K562 (cell line): ENCODE results near the gene GDF2. TPM values are rescaled to one million over a fixed set of nuclear protein-coding genes. Genes with fewer than 3 reads are reported as not detected.

Experiments used
- ATAC-seq: fragments of 200-7000 bp; cut with Tn5 transposase; 3 replicates; pipeline ENCODE4 v1.9.1; 2020; ENCODE audit warnings: moderate library complexity
- BruUV-seq: library from RNA; stranded (reverse); fragments of 400-500 nt; replicated peaks from 2 replicates; lab custom pipeline; 2021; lab: Mats Ljungman, UMichigan
- CTCF ChIA-PET: fragments of 300-600 bp; formaldehyde crosslinking; extraction: SDS; loops from one replicate; lab custom pipeline; 2021; ENCODE audit warnings: low intra/inter-chr PET ratio; lab: Yijun Ruan, JAX
- POLR2A ChIA-PET: fragments of 300-600, 350-650 bp; sonication (Branson Sonifier 250); formaldehyde crosslinking; extraction: SDS; loops from one replicate; lab custom pipeline; 2021; ENCODE audit warnings: antibody characterized with exemption, inconsistent platforms; lab: Yijun Ruan, JAX
- DNase-seq, 4 experiments: peaks; one replicate each; pipeline versions ENCODE4 v3.0.0 to v3.0.0-alpha.2; 2011 to 2018; ENCODE audit warnings: low spot score in 3 of 4, mixed read lengths in 3 of 4; ENCODE audit errors: extremely low read depth in 1 of 4
- FAIRE-seq: peaks from 2 replicates; lab custom pipeline; 2011; peaks lifted over from hg19 to GRCh38; lab: Jason Lieb, UNC
- H2AFZ ChIP-seq: 2 replicates; pipeline ENCODE4 v1.6.0; 2011; ENCODE audit warnings: low read depth, low read length, control low read depth, inconsistent platforms
- H3K27ac ChIP-seq: fragments of 200-600 bp; 3 replicates; pipeline ENCODE4 v1.8.0; 2011; ENCODE audit warnings: low read depth, mild to moderate bottlenecking, control low read depth, inconsistent platforms, low read length, moderate library complexity, mixed read lengths; ENCODE audit errors: extremely low read depth
- H3K27me3 ChIP-seq, 2 experiments: fragments of 300-600 bp in 1 of 2; 2 replicates in 1 of 2; 3 replicates in 1 of 2; pipeline versions ENCODE4 v1.6.0 to v1.8.0; 2011; ENCODE audit warnings: inconsistent platforms in 2 of 2, low read length in 2 of 2, mild to moderate bottlenecking in 1 of 2, mixed read lengths in 1 of 2, moderate library complexity in 1 of 2; ENCODE audit not compliant: control insufficient read depth in 2 of 2, insufficient read depth in 2 of 2
- H3K36me3 ChIP-seq: fragments of 300-600 bp; 3 replicates; pipeline ENCODE4 v1.8.0; 2011; ENCODE audit warnings: mild to moderate bottlenecking, low read length, inconsistent platforms; ENCODE audit not compliant: control insufficient read depth, insufficient read depth
- H3K4me1 ChIP-seq, 2 experiments: fragments of 200-600 bp in 1 of 2; replicated peaks in 1 of 2; 2 replicates in 1 of 2; 3 replicates in 1 of 2; pipeline versions ENCODE4 v1.5.1 to v1.8.0; 2011; ENCODE audit warnings: inconsistent platforms in 2 of 2, low read length in 2 of 2, mild to moderate bottlenecking in 1 of 2, mixed read lengths in 1 of 2, moderate library complexity in 1 of 2; ENCODE audit not compliant: control insufficient read depth in 2 of 2, insufficient read depth in 2 of 2
- H3K4me2 ChIP-seq: 2 replicates; pipeline ENCODE4 v1.6.1; 2011; ENCODE audit warnings: low read length, control low read depth, inconsistent platforms, mixed read lengths; ENCODE audit not compliant: insufficient read depth
- H3K4me3 ChIP-seq: fragments of 200-600 bp; sonication (generic), shearing (Covaris generic); 2 replicates; pipeline ENCODE4 v1.5.1; 2016; ENCODE audit warnings: control low read depth, inconsistent platforms
- H3K79me2 ChIP-seq: fragments of 200-600 bp; 3 replicates; pipeline ENCODE4 v1.8.0; 2011; ENCODE audit warnings: low read length, inconsistent platforms; ENCODE audit not compliant: control insufficient read depth, insufficient read depth
- H3K9ac ChIP-seq, 2 experiments: 2 replicates each; pipeline versions ENCODE4 v1.6.0 to v1.6.1; 2011; ENCODE audit warnings: low read depth in 2 of 2, low read length in 2 of 2, control low read depth in 1 of 2, inconsistent platforms in 1 of 2, mild to moderate bottlenecking in 1 of 2, mixed read lengths in 1 of 2; ENCODE audit not compliant: insufficient read depth in 1 of 2
- H3K9me1 ChIP-seq: one replicate; pipeline ENCODE4 v1.6.0; 2011; ENCODE audit warnings: inconsistent platforms, mild to moderate bottlenecking, low read length, moderate library complexity; ENCODE audit not compliant: control insufficient read depth, insufficient read depth
- H3K9me3 ChIP-seq: replicated peaks from 2 replicates; pipeline ENCODE4 v1.5.1; 2011; ENCODE audit warnings: low read depth, low read length, inconsistent platforms; ENCODE audit not compliant: control insufficient read depth, insufficient read depth
- H4K20me1 ChIP-seq: replicated peaks from 2 replicates; pipeline ENCODE4 v1.6.1; 2011; ENCODE audit warnings: low read length, inconsistent platforms, mixed read lengths; ENCODE audit not compliant: control insufficient read depth, insufficient read depth
- ARID1B ChIP-seq: fragments of 450-650 bp; IDR thresholded peaks from 2 replicates; pipeline ENCODE4 v1.6.1; 2016; ENCODE audit warnings: antibody characterized with exemption, mild to moderate bottlenecking, inconsistent platforms
- CBX3 ChIP-seq, 2 experiments: IDR thresholded peaks; 1 replicate in 1 of 2; 2 replicates in 1 of 2; pipeline ENCODE4 v1.6.1; 2012; ENCODE audit warnings: inconsistent platforms in 2 of 2, low read length in 2 of 2, borderline replicate concordance in 1 of 2, control low read depth in 1 of 2
- FOXM1 ChIP-seq, 2 experiments: fragments of 450-650 bp in 1 of 2; sonication (generic) in 1 of 2; formaldehyde crosslinking in 1 of 2; IDR thresholded peaks; 2 replicates each; pipeline versions ENCODE4 v1.6.1 to v1.9.0; 2017 to 2022; ENCODE audit warnings: low read depth in 2 of 2, mild to moderate bottlenecking in 2 of 2, missing genetic modification reagents in 1 of 2, moderate library complexity in 1 of 2
- MBD2 ChIP-seq: sonication (generic); IDR thresholded peaks from 2 replicates; pipeline ENCODE4 v1.6.1; 2016; ENCODE audit warnings: low read depth, borderline replicate concordance
- MCM3 ChIP-seq: fragments of 450-650 bp; IDR thresholded peaks from 2 replicates; pipeline ENCODE4 v1.6.1; 2016
- MYBL2 ChIP-seq, 2 experiments: fragments of 450-650 bp in 1 of 2; sonication (generic) in 1 of 2; formaldehyde crosslinking in 1 of 2; IDR thresholded peaks; 2 replicates each; pipeline versions ENCODE4 v1.6.1 to v1.8.1; 2017 to 2022; ENCODE audit warnings: borderline replicate concordance in 1 of 2, inconsistent platforms in 1 of 2, low read depth in 1 of 2, mild to moderate bottlenecking in 1 of 2, missing genetic modification reagents in 1 of 2, moderate library complexity in 1 of 2
- NCOR1 ChIP-seq: fragments of 450-650 bp; IDR thresholded peaks from 2 replicates; pipeline ENCODE4 v1.6.1; 2016; ENCODE audit warnings: mild to moderate bottlenecking, moderate library complexity
- NFYB ChIP-seq: IDR thresholded peaks from 2 replicates; pipeline ENCODE4 v1.6.1; 2011; ENCODE audit warnings: mild to moderate bottlenecking, moderate library complexity; ENCODE audit not compliant: insufficient read length; ENCODE audit errors: extremely low read depth
- PHF8 ChIP-seq: fragments of 200-600 bp; sonication (generic); IDR thresholded peaks from 2 replicates; pipeline ENCODE4 v1.6.1; 2012; ENCODE audit warnings: mixed run types, mild to moderate bottlenecking, inconsistent platforms, low read length, moderate library complexity, borderline replicate concordance
- POLR2AphosphoS2 ChIP-seq: IDR thresholded peaks from 2 replicates; pipeline ENCODE4 v1.6.1; 2012; ENCODE audit warnings: low read length, improper control_type of control experiment
- PTBP1 ChIP-seq: fragments of 200-400 bp; formaldehyde crosslinking; IDR thresholded peaks from 2 replicates; pipeline ENCODE4 v1.6.1; 2017; ENCODE audit warnings: low read depth, low read length
- SRF ChIP-seq, 2 experiments: fragments of 250-450, 450-650 bp in 1 of 2; sonication (Bioruptor Pico) in 1 of 2; sonication (generic) in 1 of 2; formaldehyde crosslinking; IDR thresholded peaks; 2 replicates each; pipeline versions ENCODE4 v1.5.0 to v1.5.1; 2020 to 2022; ENCODE audit warnings: mild to moderate bottlenecking in 1 of 2, missing genetic modification reagents in 1 of 2
- STAT5A ChIP-seq: IDR thresholded peaks from 2 replicates; pipeline ENCODE4 v1.6.1; 2012; ENCODE audit warnings: low read length, inconsistent platforms, borderline replicate concordance
- ZNF175 ChIP-seq: fragments of 200-800 bp; sonication (Bioruptor generic); IDR thresholded peaks from 2 replicates; pipeline ENCODE4 v1.6.1; 2016; ENCODE audit warnings: low read depth, mild to moderate bottlenecking, missing genetic modification characterization, missing compliant biosample characterization
- WGBS: fragments of 100-300 bp; shearing (Covaris generic); methylation state at CpG from one replicate; pipeline ENCODE4 v1.1.6; 2016; ENCODE audit warnings: low coverage, mixed read lengths; ENCODE audit not compliant: insufficient coverage; ENCODE audit errors: missing lambda C conversion rate; 5-methylcytosine and 5-hydroxymethylcytosine counted together
- in situ Hi-C: fragments of 300-500 bp; cut with MboI; formaldehyde crosslinking; loops from 4 replicates; pipeline ENCODE4 v1.15.0; 2018; ENCODE audit warnings: inconsistent platforms, mixed read lengths
- intact Hi-C: fragments of 100-400 bp; cut with micrococcal nuclease; formaldehyde crosslinking; loops from 2 replicates; pipeline ENCODE4 v1.14.2; 2022
- polyA plus RNA-seq, 8 experiments: library from polyadenylated mRNA; depleted of rRNA in 4 of 8; stranded (reverse) in 5 of 8; unstranded in 3 of 8; fragments of >200 nt; fragmentation: Nextera tagmentation in 2 of 8; fragmentation: Illumina TruSeq in 1 of 8; extraction: Ambion mirVana in 2 of 8; extraction: Trizol in 1 of 8; gene quantifications; 2 replicates each; pipeline versions ENCODE4 v1.2.1 to v1.2.3, GENCODE V29; 2011 to 2014; ENCODE audit warnings: inconsistent platforms in 1 of 8, missing spikeins in 1 of 8
- total RNA-seq, 7 experiments: library from RNA; depleted of rRNA in 6 of 7; stranded (reverse); fragments of >200 nt in 6 of 7; fragmentation: Illumina TruSeq in 2 of 7; extraction: Trizol in 2 of 7; gene quantifications; 2 replicates each; pipeline versions ENCODE4 v1.2.1 to v1.2.3, GENCODE V29; 2011 to 2021; ENCODE audit warnings: low replicate concordance in 1 of 7
- TF ChIP-seq, protein P1 (sequence below): fragments of 250-450 bp; sonication (Bioruptor Pico); IDR thresholded peaks from 2 replicates; pipeline ENCODE4 v1.5.0; 2020; ENCODE audit warnings: mild to moderate bottlenecking, borderline replicate concordance
- TF ChIP-seq, protein P2 (sequence below): sonication (generic); formaldehyde crosslinking; IDR thresholded peaks from 2 replicates; pipeline ENCODE4 v1.5.0; 2020; ENCODE audit warnings: missing genetic modification reagents
- TF ChIP-seq, protein P3 (sequence below): sonication (generic); formaldehyde crosslinking; IDR thresholded peaks from 2 replicates; pipeline ENCODE4 v1.4.0; 2020; ENCODE audit warnings: mild to moderate bottlenecking, missing genetic modification reagents

GDF2 gene
- total and polyA plus RNA-seq, 9 of the 15 experiments (the other 6 are each of a cell fraction or from before 2014, with no cell fraction given): 0.08 to 0.58 (median 0.27) TPM; not detected in 2

DNA sequence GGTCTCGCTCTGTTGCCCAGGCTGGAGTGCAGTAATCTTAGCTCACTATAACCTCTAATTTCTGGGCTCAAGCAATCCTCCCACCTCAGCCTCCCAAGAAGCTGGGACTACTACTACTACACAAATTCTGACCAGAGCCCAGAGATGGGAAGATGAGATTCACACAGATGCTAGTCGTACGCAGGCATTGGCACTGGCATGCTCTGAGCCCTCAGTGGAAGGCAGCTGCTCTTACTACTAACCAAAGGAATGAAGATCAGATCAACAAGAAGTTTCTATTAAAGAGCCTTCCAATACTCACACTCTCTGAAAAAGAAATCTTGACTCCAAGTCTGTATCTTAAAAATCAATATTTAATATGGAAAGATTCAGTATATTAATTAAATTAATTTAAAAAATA is 10.7 kb downstream of the GDF2 start:
- Histone ChIP-seq H3K4me3 (no peak overlapping the region), H3K27ac (no peak overlapping the region), H3K4me2 (no peak overlapping the region), H3K9ac (no peak overlapping the region), H3K4me1 (peaks cover 24 to 34% of the 10 kb centered on the region in 2 experiments), H3K9me3 (no peaks in the 10 kb centered on the region), H3K9me1 (no peaks in the 10 kb centered on the region), H3K79me2 (no peaks in the 10 kb centered on the region), H2AFZ (no peak overlapping the region), H4K20me1 (no peaks in the 10 kb centered on the region), H3K27me3 (no peaks in the 10 kb centered on the region; a peak in 1 of 5 replicates), H3K36me3 (no peaks in the 10 kb centered on the region)
- DNase-seq (no peak), FAIRE-seq (no peak), ATAC-seq (no peak)
- ChIA-PET CTCF (no interaction called here), POLR2A (interaction anchor here (0.6 to 2.2 kb wide), 2 partner anchors 10 to 43 kb away, joined by 4 to 11 read pairs; no protein-coding TSS in a partner anchor)
- 56% methylated on average over 3 of the region's 3 CpGs for WGBS
- BruUV-seq: no TSS peak
- TF ChIP-seq PTBP1: no peak
- no peak for TF ChIP-seq POLR2AphosphoS2
- TF ChIP-seq, protein P1, sequence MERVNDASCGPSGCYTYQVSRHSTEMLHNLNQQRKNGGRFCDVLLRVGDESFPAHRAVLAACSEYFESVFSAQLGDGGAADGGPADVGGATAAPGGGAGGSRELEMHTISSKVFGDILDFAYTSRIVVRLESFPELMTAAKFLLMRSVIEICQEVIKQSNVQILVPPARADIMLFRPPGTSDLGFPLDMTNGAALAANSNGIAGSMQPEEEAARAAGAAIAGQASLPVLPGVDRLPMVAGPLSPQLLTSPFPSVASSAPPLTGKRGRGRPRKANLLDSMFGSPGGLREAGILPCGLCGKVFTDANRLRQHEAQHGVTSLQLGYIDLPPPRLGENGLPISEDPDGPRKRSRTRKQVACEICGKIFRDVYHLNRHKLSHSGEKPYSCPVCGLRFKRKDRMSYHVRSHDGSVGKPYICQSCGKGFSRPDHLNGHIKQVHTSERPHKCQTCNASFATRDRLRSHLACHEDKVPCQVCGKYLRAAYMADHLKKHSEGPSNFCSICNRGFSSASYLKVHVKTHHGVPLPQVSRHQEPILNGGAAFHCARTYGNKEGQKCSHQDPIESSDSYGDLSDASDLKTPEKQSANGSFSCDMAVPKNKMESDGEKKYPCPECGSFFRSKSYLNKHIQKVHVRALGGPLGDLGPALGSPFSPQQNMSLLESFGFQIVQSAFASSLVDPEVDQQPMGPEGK (CRISPR knock-in tag): no peak
- no peak for TF ChIP-seq MCM3
- TF ChIP-seq MBD2: no peak
- no peak for TF ChIP-seq NCOR1
- TF ChIP-seq, protein P2, sequence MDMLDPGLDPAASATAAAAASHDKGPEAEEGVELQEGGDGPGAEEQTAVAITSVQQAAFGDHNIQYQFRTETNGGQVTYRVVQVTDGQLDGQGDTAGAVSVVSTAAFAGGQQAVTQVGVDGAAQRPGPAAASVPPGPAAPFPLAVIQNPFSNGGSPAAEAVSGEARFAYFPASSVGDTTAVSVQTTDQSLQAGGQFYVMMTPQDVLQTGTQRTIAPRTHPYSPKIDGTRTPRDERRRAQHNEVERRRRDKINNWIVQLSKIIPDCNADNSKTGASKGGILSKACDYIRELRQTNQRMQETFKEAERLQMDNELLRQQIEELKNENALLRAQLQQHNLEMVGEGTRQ (CRISPR knock-in tag): no peak
- TF ChIP-seq FOXM1 (IDR thresholded peaks at IDR 0.05; ENCODE audit: low read depth): no peak
- TF ChIP-seq FOXM1 (CRISPR knock-in tag; IDR thresholded peaks at IDR 0.05; ENCODE audit: low read depth): no peak
- TF ChIP-seq, protein P3, sequence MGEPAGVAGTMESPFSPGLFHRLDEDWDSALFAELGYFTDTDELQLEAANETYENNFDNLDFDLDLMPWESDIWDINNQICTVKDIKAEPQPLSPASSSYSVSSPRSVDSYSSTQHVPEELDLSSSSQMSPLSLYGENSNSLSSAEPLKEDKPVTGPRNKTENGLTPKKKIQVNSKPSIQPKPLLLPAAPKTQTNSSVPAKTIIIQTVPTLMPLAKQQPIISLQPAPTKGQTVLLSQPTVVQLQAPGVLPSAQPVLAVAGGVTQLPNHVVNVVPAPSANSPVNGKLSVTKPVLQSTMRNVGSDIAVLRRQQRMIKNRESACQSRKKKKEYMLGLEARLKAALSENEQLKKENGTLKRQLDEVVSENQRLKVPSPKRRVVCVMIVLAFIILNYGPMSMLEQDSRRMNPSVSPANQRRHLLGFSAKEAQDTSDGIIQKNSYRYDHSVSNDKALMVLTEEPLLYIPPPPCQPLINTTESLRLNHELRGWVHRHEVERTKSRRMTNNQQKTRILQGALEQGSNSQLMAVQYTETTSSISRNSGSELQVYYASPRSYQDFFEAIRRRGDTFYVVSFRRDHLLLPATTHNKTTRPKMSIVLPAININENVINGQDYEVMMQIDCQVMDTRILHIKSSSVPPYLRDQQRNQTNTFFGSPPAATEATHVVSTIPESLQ: no peak
- no peak for TF ChIP-seq ARID1B
- no peak for TF ChIP-seq NFYB
- TF ChIP-seq PHF8: no peak
- no peak for TF ChIP-seq STAT5A
- TF ChIP-seq CBX3 (IDR thresholded peaks at IDR 0.05; ENCODE audit: borderline replicate concordance in 1 of 2, low read length in 2 of 2): no peak
- TF ChIP-seq MYBL2 (IDR thresholded peaks at IDR 0.05; ENCODE audit: low read depth): no peak
- TF ChIP-seq MYBL2 (CRISPR knock-in tag; IDR thresholded peaks at IDR 0.05; ENCODE audit: borderline replicate concordance): no peak
- no peak for TF ChIP-seq SRF (CRISPR knock-in tag; IDR thresholded peaks at IDR 0.05)
- TF ChIP-seq ZNF175: no peak
- intact Hi-C loops: no loop called here
- in situ Hi-C loops: no loop called here
